ENCODE measurements around the gene OR14C36.

Gene OR14C36

DNA sequence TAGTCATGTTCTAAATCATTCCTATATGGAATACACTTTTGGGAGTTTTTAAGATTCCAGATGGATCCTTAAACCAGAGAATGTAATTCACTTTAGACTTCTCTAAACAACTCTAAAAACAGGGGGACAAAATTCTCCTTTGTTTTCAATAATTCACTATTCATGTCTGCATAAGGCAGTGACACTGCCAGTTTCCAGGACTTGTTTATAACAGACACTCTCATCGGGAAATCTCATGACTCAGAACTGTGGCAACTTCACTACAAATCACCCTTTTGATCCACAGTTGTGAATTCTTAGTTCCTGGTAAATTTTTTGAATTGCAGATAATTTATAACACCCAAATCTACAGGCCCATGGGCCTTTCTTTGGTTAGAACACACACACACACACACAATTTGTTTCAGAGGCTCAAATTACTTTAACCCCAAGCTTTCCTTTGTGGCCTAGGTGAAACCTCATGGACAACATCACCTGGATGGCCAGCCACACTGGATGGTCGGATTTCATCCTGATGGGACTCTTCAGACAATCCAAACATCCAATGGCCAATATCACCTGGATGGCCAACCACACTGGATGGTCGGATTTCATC is 12.6 kb downstream of the OR14C36 start, which contains the start of gene OR2T4:
OR2T4 (plus strand) TSS at position 545 of the 595 bp plus-strand sequence; CDS start at position 545, 0 bp downstream.
- no peak within 1 kb of the TSS for H3K27ac ChIP-seq
- TF ChIP-seq CTCF (conservative IDR thresholded peaks at IDR 0.05) = no peak

DNA sequence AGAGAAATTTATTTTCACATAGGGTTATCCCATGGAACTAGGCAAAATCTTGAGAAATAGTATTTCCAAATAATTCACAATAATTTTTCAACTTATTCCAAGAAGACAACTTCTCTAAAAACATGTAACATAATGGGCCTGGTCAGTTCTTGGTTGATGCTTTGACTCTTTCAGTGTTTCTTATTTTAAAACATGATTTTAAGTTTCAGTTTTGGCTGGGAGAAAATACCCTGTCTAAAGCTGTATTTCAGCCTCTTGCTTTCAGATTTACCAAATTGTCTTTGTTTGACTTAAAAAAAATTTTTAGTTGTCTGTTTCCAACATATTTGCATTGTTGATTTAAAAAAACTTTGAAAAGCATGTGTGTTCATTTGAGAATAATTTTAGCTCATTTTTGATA is 18.0 kb downstream of the OR14C36 start:
- TF ChIP-seq CTCF (conservative IDR thresholded peaks at IDR 0.05) = no peak
- no peak overlapping the region for H3K27ac ChIP-seq

DNA sequence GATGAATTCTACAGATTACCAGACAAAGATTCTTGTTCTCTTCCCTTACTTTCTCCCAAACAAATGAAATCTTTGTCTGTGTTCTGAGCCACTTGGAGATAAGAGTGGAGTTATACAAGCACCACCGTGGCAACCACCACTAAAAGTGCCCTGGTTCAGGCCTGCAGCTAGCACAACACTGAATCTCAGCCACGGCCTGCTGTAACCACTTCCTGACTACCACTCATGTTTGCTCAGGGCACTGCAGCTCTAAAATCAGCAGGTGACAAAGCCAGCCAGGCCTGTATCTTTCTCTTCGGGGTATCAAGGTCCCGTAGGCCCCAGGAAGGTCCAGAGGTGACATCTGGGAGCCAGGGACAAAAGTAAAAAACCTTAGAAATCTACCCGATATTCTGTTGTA is 23.8 kb downstream of the OR14C36 start:
- H3K27ac ChIP-seq = no peak overlapping the region
- no peak for TF ChIP-seq CTCF (conservative IDR thresholded peaks at IDR 0.05)

GRCh38 chr1:248373761-248374160 is 25.2 kb downstream of the OR14C36 start:
- TF ChIP-seq CTCF (conservative IDR thresholded peaks at IDR 0.05) = no peak
- no peak overlapping the region for H3K27ac ChIP-seq

DNA sequence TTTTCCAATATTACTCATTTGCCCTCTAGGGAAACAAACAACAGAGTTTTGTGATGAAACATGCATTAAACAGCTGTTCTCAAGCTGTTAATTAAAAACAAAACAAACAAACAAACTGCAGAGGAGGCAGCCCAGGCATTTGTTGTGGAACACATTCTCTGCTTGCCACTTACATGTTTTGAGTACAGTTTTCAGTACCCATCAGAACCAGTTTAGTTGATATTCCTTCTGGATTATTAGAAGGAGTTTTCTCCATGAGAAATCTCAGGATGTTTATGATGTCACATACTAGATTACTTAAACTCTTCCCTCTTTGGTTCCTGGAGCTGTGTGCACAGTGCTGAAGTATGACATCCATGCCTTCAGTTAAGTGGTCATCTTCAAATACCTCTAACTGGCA is 26.9 kb downstream of the OR14C36 start, which contains the start of gene OR2T6:
OR2T6 (plus strand) TSS at position 301 of the 400 bp plus-strand sequence. CDS start 11,863 bp downstream, outside the sequence.
- no peak for TF ChIP-seq CTCF (conservative IDR thresholded peaks at IDR 0.05)
- no peak within 1 kb of the TSS for H3K27ac ChIP-seq

DNA sequence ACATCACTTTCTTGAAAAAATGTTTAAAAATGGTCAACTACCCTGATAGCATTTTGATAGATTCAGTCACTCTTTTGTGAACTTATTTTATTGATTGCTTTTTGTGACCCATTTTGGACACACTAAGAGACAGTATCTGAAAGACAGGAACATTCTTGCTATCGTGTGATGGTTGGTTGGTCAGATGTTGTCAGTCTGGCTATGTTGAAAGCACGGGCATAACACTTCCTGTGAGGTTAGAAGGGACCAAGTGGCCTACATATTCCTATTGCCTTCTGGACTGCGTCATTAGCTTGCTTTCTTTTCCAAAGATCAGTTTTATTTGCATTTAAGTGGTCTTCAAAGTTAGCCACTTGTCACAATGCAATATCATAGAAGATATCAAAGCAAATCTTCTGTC is 28.3 kb downstream of the OR14C36 start:
- TF ChIP-seq CTCF (conservative IDR thresholded peaks at IDR 0.05) = no peak

GRCh38 chr1:248380854-248381253 is 32.3 kb downstream of the OR14C36 start:
- no peak for TF ChIP-seq CTCF (conservative IDR thresholded peaks at IDR 0.05)
- no peak overlapping the region for H3K27ac ChIP-seq

More for the DNA sequence above, 28.3 kb downstream of the OR14C36 start:
- H3K27ac ChIP-seq = no peak overlapping the region

Data from VCaP (cell line).